ENCODE measurements around the gene SBF2.

DNA sequence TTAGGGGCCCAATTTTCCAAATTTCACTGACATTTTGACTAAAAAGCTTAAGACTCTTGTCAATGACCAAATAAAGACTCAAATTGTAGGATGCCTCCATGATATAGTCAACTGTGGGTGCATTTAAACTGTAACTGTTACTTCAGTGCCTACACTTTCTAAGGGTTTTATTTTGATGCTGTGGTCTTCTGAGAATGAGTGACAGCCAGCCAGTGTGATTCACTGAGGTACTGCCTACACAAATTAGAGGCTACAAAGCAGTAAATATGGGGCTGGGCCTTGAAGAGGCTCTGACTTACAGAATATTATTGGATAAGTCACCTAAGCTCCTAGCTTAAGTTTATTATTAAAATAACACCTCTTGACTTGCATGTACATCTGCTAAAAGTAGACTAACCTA is 419.6 kb downstream of the SBF2 start:
- TF ChIP-seq, protein P1, sequence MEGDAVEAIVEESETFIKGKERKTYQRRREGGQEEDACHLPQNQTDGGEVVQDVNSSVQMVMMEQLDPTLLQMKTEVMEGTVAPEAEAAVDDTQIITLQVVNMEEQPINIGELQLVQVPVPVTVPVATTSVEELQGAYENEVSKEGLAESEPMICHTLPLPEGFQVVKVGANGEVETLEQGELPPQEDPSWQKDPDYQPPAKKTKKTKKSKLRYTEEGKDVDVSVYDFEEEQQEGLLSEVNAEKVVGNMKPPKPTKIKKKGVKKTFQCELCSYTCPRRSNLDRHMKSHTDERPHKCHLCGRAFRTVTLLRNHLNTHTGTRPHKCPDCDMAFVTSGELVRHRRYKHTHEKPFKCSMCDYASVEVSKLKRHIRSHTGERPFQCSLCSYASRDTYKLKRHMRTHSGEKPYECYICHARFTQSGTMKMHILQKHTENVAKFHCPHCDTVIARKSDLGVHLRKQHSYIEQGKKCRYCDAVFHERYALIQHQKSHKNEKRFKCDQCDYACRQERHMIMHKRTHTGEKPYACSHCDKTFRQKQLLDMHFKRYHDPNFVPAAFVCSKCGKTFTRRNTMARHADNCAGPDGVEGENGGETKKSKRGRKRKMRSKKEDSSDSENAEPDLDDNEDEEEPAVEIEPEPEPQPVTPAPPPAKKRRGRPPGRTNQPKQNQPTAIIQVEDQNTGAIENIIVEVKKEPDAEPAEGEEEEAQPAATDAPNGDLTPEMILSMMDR (IDR thresholded peaks at IDR 0.05) = no peak
- TF ChIP-seq EZH2 (IDR thresholded peaks at IDR 0.05; ENCODE audit: borderline replicate concordance, insufficient read depth, low read depth, low read length, poor library complexity, severe bottlenecking) = no peak

Data from B cell (primary cell).